Astrocyte (in vitro differentiated cells and primary cell): Measurements from ENCODE around the gene NLGN1.

ENCODE experiments used
- EZH2 ChIP-seq: IDR thresholded peaks from 2 replicates; pipeline ENCODE4 v1.6.1; 2012; ENCODE audit warnings: mild to moderate bottlenecking, low read length, inconsistent platforms; ENCODE audit not compliant: insufficient read depth
- TF ChIP-seq, protein P1 (sequence below): IDR thresholded peaks from 2 replicates; pipeline ENCODE4 v1.5.1; 2011; ENCODE audit warnings: low read depth, mild to moderate bottlenecking, inconsistent platforms, low read length, moderate library complexity; ENCODE audit not compliant: insufficient read depth

DNA sequence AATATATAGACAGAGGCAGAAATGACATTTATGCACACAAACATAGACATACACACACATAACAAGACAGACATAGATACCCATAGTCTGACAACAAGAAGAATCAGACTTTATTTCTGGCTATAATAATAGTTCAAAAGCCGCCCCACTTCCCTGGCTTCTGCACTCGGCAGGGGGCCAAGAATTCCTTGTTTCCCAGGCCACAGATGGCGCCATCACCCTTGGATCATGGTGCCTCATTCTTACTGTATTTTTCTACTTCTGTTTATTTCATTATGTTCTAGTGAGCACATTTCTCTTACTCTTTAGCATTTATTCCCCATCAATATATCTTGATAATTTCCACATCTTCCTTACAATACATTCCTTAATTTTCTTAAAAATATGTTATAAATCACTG is 387.5 kb downstream of the NLGN1 start:
- TF ChIP-seq EZH2: no peak
- TF ChIP-seq, protein P1, sequence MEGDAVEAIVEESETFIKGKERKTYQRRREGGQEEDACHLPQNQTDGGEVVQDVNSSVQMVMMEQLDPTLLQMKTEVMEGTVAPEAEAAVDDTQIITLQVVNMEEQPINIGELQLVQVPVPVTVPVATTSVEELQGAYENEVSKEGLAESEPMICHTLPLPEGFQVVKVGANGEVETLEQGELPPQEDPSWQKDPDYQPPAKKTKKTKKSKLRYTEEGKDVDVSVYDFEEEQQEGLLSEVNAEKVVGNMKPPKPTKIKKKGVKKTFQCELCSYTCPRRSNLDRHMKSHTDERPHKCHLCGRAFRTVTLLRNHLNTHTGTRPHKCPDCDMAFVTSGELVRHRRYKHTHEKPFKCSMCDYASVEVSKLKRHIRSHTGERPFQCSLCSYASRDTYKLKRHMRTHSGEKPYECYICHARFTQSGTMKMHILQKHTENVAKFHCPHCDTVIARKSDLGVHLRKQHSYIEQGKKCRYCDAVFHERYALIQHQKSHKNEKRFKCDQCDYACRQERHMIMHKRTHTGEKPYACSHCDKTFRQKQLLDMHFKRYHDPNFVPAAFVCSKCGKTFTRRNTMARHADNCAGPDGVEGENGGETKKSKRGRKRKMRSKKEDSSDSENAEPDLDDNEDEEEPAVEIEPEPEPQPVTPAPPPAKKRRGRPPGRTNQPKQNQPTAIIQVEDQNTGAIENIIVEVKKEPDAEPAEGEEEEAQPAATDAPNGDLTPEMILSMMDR: no peak
